B cell (primary cell): ENCODE results near the gene HOTAIR. TPM values are rescaled to one million over a fixed set of nuclear protein-coding genes. Genes with fewer than 3 reads are reported as not detected.

Source experiments
- ATAC-seq: fragments of 200-7000 bp; cut with Tn5 transposase; one replicate; pipeline ENCODE4 v1.10.0; 2021; ENCODE audit warnings: low read depth, mild to moderate bottlenecking, moderate number of reproducible peaks, moderate library complexity
- CTCF ChIA-PET: fragments of 350-600 bp; sonication (Branson Sonifier 250); formaldehyde crosslinking; loops from one replicate; lab custom pipeline; 2021; ENCODE audit warnings: antibody characterized with exemption, inconsistent platforms; lab: Charles Lee
- POLR2A ChIA-PET: fragments of 350-600 bp; sonication (Branson Sonifier 250); formaldehyde crosslinking; loops from one replicate; lab custom pipeline; 2021; ENCODE audit warnings: antibody characterized with exemption; lab: Charles Lee
- DNase-seq: peaks from one replicate; pipeline ENCODE4 v3.0.0; 2013
- H2AFZ ChIP-seq: 2 replicates; pipeline ENCODE4 v1.6.1; 2012; ENCODE audit warnings: mild to moderate bottlenecking, low read depth, low read length; ENCODE audit not compliant: insufficient read depth, poor library complexity, severe bottlenecking
- H3K27ac ChIP-seq, 2 donors: 1 replicate in 1 of 2; 2 replicates in 1 of 2; pipeline ENCODE4 v1.5.1; 2012 to 2013; ENCODE audit warnings: low read length in 2 of 2, mild to moderate bottlenecking in 2 of 2, moderate library complexity in 1 of 2
- H3K27me3 ChIP-seq, 4 experiments: fragments of 200-600 bp in 1 of 4; sonication (generic) in 1 of 4; replicated peaks in 1 of 4; 1 replicate in 2 of 4; 2 replicates in 2 of 4; pipeline versions ENCODE4 v1.6.1 to v1.7.0; 2013 to 2016; ENCODE audit warnings: low read length in 3 of 4, mild to moderate bottlenecking in 2 of 4, mixed read lengths in 1 of 4, moderate library complexity in 1 of 4; ENCODE audit not compliant: insufficient read depth in 4 of 4, control insufficient read depth in 3 of 4; ENCODE audit errors: control extremely low read depth in 1 of 4
- H3K36me3 ChIP-seq, 2 experiments: replicated peaks in 1 of 2; 1 replicate in 1 of 2; 2 replicates in 1 of 2; pipeline versions ENCODE4 v1.6.1 to v1.7.1; 2013; ENCODE audit warnings: low read length in 1 of 2; ENCODE audit not compliant: insufficient read depth in 2 of 2, control insufficient read depth in 1 of 2; ENCODE audit errors: control extremely low read depth in 1 of 2, extremely low read depth in 1 of 2
- H3K4me1 ChIP-seq, 2 donors: fragments of 200-600 bp in 1 of 2; sonication (generic) in 1 of 2; 1 replicate in 1 of 2; 2 replicates in 1 of 2; pipeline versions ENCODE4 v1.5.1 to v1.6.1; 2013 to 2017; ENCODE audit warnings: low read length in 2 of 2; ENCODE audit not compliant: control insufficient read depth in 2 of 2, insufficient read depth in 2 of 2
- H3K4me2 ChIP-seq: replicated peaks from 2 replicates; pipeline ENCODE3; 2012; ENCODE audit warnings: mild to moderate bottlenecking, low read depth, low read length; ENCODE audit not compliant: poor library complexity, severe bottlenecking
- H3K4me3 ChIP-seq, 5 experiments: fragments of 200-600 bp in 1 of 5; sonication (generic) in 1 of 5; 1 replicate in 3 of 5; 2 replicates in 2 of 5; pipeline versions ENCODE4 v1.5.1 to v1.7.0; 2011 to 2016; ENCODE audit warnings: low read length in 4 of 5, mild to moderate bottlenecking in 4 of 5, low read depth in 2 of 5, control low read depth in 1 of 5, moderate library complexity in 1 of 5; ENCODE audit not compliant: insufficient read depth in 1 of 5; ENCODE audit errors: control extremely low read depth in 1 of 5, extremely low read depth in 1 of 5
- H3K79me2 ChIP-seq: fragments of 200-600 bp; sonication (generic); one replicate; pipeline ENCODE4 v1.6.0; 2016; ENCODE audit warnings: low read length; ENCODE audit not compliant: control insufficient read depth, insufficient read depth
- H3K9ac ChIP-seq: fragments of 200-600 bp; sonication (generic); 2 replicates; pipeline ENCODE4 v1.6.1; 2017; ENCODE audit warnings: mild to moderate bottlenecking, low read length, moderate library complexity
- H3K9me3 ChIP-seq, 3 donors: one replicate each; pipeline versions ENCODE4 v1.6.1 to v1.7.1; 2013; ENCODE audit warnings: low read length in 2 of 3; ENCODE audit not compliant: control insufficient read depth in 2 of 3, insufficient read depth in 1 of 3; ENCODE audit errors: control extremely low read depth in 1 of 3
- H4K20me1 ChIP-seq: 2 replicates; pipeline ENCODE4 v1.6.0; 2012; ENCODE audit warnings: mild to moderate bottlenecking, low read length; ENCODE audit not compliant: insufficient read depth, control insufficient read depth, poor library complexity, severe bottlenecking
- H3K27ac Mint-ChIP-seq: one replicate; pipeline ENCODE4 v1.8.0; 2021; ENCODE audit warnings: mixed read lengths
- H3K27me3 Mint-ChIP-seq: one replicate; pipeline ENCODE4 v1.8.0; 2021; ENCODE audit warnings: mixed read lengths
- H3K4me1 Mint-ChIP-seq: one replicate; pipeline ENCODE4 v1.8.0; 2021; ENCODE audit warnings: mixed read lengths
- H3K4me3 Mint-ChIP-seq: one replicate; pipeline ENCODE4 v1.8.0; 2021; ENCODE audit warnings: mixed read lengths
- H3K9me3 Mint-ChIP-seq: one replicate; pipeline ENCODE4 v1.8.0; 2022; ENCODE audit warnings: mixed read lengths; ENCODE audit not compliant: insufficient read depth
- CTCF ChIP-seq: fragments of 200-600 bp; IDR thresholded peaks from one replicate; pipeline ENCODE4 v1.8.0; 2022; ENCODE audit warnings: antibody characterized with exemption, mild to moderate bottlenecking
- EZH2 ChIP-seq: IDR thresholded peaks from 2 replicates; pipeline ENCODE4 v1.6.1; 2012; ENCODE audit warnings: borderline replicate concordance, low read depth, mild to moderate bottlenecking, moderate library complexity, low read length; ENCODE audit not compliant: insufficient read depth, poor library complexity, severe bottlenecking
- WGBS: methylation state at CpG from one replicate; pipeline ENCODE4 v1.1.5; 2013; ENCODE audit warnings: missing lambda C conversion rate; ENCODE audit not compliant: insufficient coverage; 5-methylcytosine and 5-hydroxymethylcytosine counted together
- intact Hi-C: fragments of 100-400 bp; cut with micrococcal nuclease; formaldehyde crosslinking; loops from one replicate; pipeline ENCODE4 v1.10.0; 2022
- polyA plus RNA-seq: library from polyadenylated mRNA; depleted of rRNA; stranded (reverse); fragments of >200 nt; gene quantifications from 2 replicates; pipeline ENCODE4 v1.2.3, GENCODE V29; 2012
- total RNA-seq, 2 donors: library from RNA; stranded (reverse); fragments of 120-200 nt in 1 of 2; gene quantifications; 1 replicate in 1 of 2; 2 replicates in 1 of 2; pipeline versions ENCODE4 v1.2.3 to v1.2.4, GENCODE V29; 2013 to 2022

HOTAIR gene
- total and polyA plus RNA-seq, 2 donors (not counting 1 experiment from before 2014, with no cell fraction given), result not detected

- peaks cover 0 to 60% (median 0%) of the 10 kb centered on the region in 3 donors for H3K9me3 ChIP-seq
- no peak overlapping the region for H2AFZ ChIP-seq
- no peaks in the 10 kb centered on the region for H3K9me3 Mint-ChIP-seq
- ATAC-seq (no peak), DNase-seq (no peak)
- H3K27ac ChIP-seq, result no peak overlapping the region
- H3K27ac Mint-ChIP-seq, result no peak overlapping the region
- 35% methylated on average over 8 of the region's 19 CpGs for WGBS
- peaks cover 17% of the 10 kb centered on the region for H3K4me1 Mint-ChIP-seq
- H3K9ac ChIP-seq, result no peak overlapping the region
- H3K27me3 ChIP-seq, result peaks cover 0 to 99% (median 84%) of the 10 kb centered on the region in 4 experiments
- TF ChIP-seq EZH2 (no peak), CTCF (no peak)
- POLR2A ChIA-PET, result no interaction called here
- no peak overlapping the region for H3K4me2 ChIP-seq
- H3K36me3 ChIP-seq, result no peaks in the 10 kb centered on the region
- H3K27me3 Mint-ChIP-seq, result peaks cover 82% of the 10 kb centered on the region
- H3K4me3 ChIP-seq, result no peak overlapping the region
- intact Hi-C loops, result loop anchor here (10.0 kb wide), 1 partner anchor 362 kb away; the partner anchor contains the start of gene GPR84
- H3K4me1 ChIP-seq, result peaks cover 25 to 57% of the 10 kb centered on the region in 2 donors
- CTCF ChIA-PET, result interaction anchor here (1.1 to 6.4 kb wide), 5 partner anchors 15 to 212 kb away, joined by 4 to 159 read pairs (median 5); partner anchors contain the start of gene HOXC5
- no peaks in the 10 kb centered on the region for H4K20me1 ChIP-seq
- H3K4me3 Mint-ChIP-seq, result no peak overlapping the region
- H3K79me2 ChIP-seq, result no peaks in the 10 kb centered on the region
Observed at GRCh38 chr12:54002915-54003389, 28.2 kb upstream of the HOTAIR start.

DNA sequence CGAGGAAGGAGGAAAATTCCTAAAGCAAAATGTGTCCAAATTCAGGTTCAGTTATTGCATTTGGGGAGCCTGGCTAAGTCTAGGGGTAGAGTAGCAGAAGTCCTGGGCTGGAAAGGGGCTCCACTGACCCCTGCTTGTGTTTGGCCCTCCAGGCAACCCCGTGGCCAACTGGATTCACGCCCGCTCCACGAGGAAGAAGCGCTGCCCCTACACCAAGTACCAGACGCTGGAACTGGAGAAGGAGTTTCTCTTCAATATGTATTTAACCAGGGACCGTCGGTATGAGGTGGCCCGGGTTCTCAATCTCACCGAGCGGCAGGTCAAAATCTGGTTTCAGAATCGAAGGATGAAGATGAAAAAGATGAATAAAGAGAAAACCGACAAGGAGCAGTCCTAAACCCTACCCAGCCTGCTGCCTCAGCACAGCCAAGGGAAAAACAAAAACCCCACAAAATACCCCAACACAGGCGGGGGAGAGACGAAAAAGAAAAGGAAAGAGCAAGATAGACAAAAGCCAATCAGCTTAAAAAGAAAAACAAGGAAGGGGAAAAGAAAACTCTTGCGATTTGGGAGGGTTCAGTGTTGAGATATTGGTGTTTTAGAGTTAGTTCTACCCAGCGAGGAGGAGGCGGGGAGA, 27.6 kb upstream of the HOTAIR start:
- ATAC-seq (no peak), DNase-seq (no peak)
- Mint-ChIP-seq H3K27me3 (peaks cover 83% of the 10 kb centered on the region), H3K27ac (no peak overlapping the region), H3K4me3 (no peak overlapping the region), H3K4me1 (peaks cover 19% of the 10 kb centered on the region), H3K9me3 (no peaks in the 10 kb centered on the region)
- H3K27ac ChIP-seq, result no peak overlapping the region
- H3K9me3 ChIP-seq, result peaks cover 0 to 65% (median 0%) of the 10 kb centered on the region in 3 donors
- H4K20me1 ChIP-seq, result no peaks in the 10 kb centered on the region
- CTCF ChIA-PET, result interaction anchor here (1.1 to 5.0 kb wide), 4 partner anchors 30 to 213 kb away, joined by 4 to 20 read pairs (median 11); partner anchors contain the start of gene HOXC5
- no peak overlapping the region for H3K4me2 ChIP-seq
- peaks cover 25 to 59% of the 10 kb centered on the region in 2 donors for H3K4me1 ChIP-seq
- POLR2A ChIA-PET, result no interaction called here
- 25% methylated on average over 2 of the region's 19 CpGs for WGBS
- peaks cover 0 to 99% (median 84%) of the 10 kb centered on the region in 4 experiments for H3K27me3 ChIP-seq
- H3K9ac ChIP-seq, result no peak overlapping the region
- H3K4me3 ChIP-seq, result no peak overlapping the region
- H2AFZ ChIP-seq, result no peak overlapping the region
- intact Hi-C loops, result loop anchor here (10.0 kb wide), 1 partner anchor 362 kb away; the partner anchor contains the start of gene GPR84
- H3K79me2 ChIP-seq, result no peaks in the 10 kb centered on the region
- TF ChIP-seq CTCF (no peak), EZH2 (no peak)
- H3K36me3 ChIP-seq, result no peaks in the 10 kb centered on the region
